Gastroesophageal sphincter (tissue), 4 donors: Measurements from ENCODE around the gene PRUNE2. TPM values are rescaled to one million over a fixed set of nuclear protein-coding genes. Genes with fewer than 3 reads are reported as not detected.

Experiments used
- ATAC-seq: fragments of 150-250 bp; one replicate; pipeline ENCODE4 v1.9.1; 2016; ENCODE audit warnings: mild to moderate bottlenecking, moderate library complexity
- H3K27ac ChIP-seq, 4 donors: fragments of 200-600 bp; sonication (generic) in 3 of 4; 1 replicate in 3 of 4; 2 replicates in 1 of 4; pipeline ENCODE4 v1.5.1; 2016 to 2019
- H3K27me3 ChIP-seq: fragments of 200-600 bp; sonication (generic); one replicate; pipeline ENCODE4 v1.5.1; 2019
- H3K36me3 ChIP-seq, 2 donors: fragments of 200-600 bp; sonication (generic); one replicate each; pipeline ENCODE4 v1.5.1; 2019; ENCODE audit warnings: control low read depth in 1 of 2
- H3K4me1 ChIP-seq, 3 donors: fragments of 200-600 bp; sonication (generic); 1 replicate in 2 of 3; 2 replicates in 1 of 3; pipeline ENCODE4 v1.5.1; 2016 to 2019; ENCODE audit warnings: control low read depth in 2 of 3
- H3K4me3 ChIP-seq, 2 donors: fragments of 200-600 bp; sonication (generic); one replicate each; pipeline ENCODE4 v1.5.1; 2019; ENCODE audit warnings: mild to moderate bottlenecking in 1 of 2, moderate library complexity in 1 of 2
- H3K9me3 ChIP-seq, 3 donors: fragments of 200-600 bp; sonication (generic); one replicate each; pipeline ENCODE4 v1.5.1; 2017 to 2019; ENCODE audit warnings: control low read depth in 2 of 3
- EP300 ChIP-seq: sonication (generic); formaldehyde crosslinking; IDR thresholded peaks from one replicate; pipeline ENCODE4 v1.6.1; 2017; ENCODE audit warnings: antibody characterized with exemption, mild to moderate bottlenecking
- POLR2A ChIP-seq, 2 donors: fragments of 450-650 bp; IDR thresholded peaks; one replicate each; pipeline ENCODE4 v1.6.1; 2017; ENCODE audit warnings: antibody characterized with exemption in 2 of 2, mild to moderate bottlenecking in 2 of 2, moderate library complexity in 1 of 2
- POLR2AphosphoS5 ChIP-seq: sonication (generic); formaldehyde crosslinking; IDR thresholded peaks from one replicate; pipeline ENCODE4 v1.6.1; 2017; ENCODE audit warnings: antibody characterized with exemption
- WGBS, 2 donors: methylation state at CpG; one replicate each; pipeline ENCODE4 v1.1.5; 2018; ENCODE audit warnings: low coverage in 1 of 2; 5-methylcytosine and 5-hydroxymethylcytosine counted together
- total RNA-seq, 4 donors: library from RNA; depleted of rRNA; stranded (reverse); fragments of >200 nt; gene quantifications; one replicate each; pipeline ENCODE4 v1.1.0, GENCODE V29; 2016
- TF ChIP-seq, protein P1 (sequence below), 4 experiments: fragments of 200-600 bp in 2 of 4; fragments of 450-650 bp in 2 of 4; sonication (generic) in 1 of 4; IDR thresholded peaks; one replicate each; pipeline ENCODE4 v1.5.1; 2017 to 2019; ENCODE audit warnings: antibody characterized with exemption in 4 of 4, mild to moderate bottlenecking in 2 of 4, moderate library complexity in 2 of 4

Gene PRUNE2
- total RNA-seq, 4 donors from 2014 or later = 561 to 930 (median 763) TPM

DNA sequence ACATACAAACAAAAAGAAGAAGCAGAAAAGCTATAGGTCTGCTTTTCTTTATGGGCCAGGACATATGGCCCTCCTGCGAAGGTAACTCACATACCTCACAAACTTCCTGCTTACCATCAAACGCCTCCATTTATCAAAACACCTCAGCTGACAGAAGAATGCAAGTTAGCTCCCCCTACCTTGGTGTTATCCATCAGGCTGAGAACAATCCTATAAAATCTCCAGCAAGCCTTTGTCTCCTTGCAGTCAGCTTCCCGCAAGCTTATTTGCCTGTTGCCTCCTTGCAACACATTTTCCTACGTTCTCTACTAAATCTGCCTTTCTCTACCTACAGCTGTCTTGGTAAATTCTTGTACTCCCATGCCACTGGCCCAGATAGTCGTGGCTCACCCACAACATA is 164.4 kb downstream of the PRUNE2 start:
- Histone ChIP-seq H3K36me3 (peaks cover 0 to 6% of the 10 kb centered on the region in 2 donors), H3K4me3 (no peak overlapping the region), H3K27ac (no peak overlapping the region), H3K9me3 (no peaks in the 10 kb centered on the region), H3K27me3 (no peaks in the 10 kb centered on the region), H3K4me1 (peaks cover 0 to 18% (median 0%) of the 10 kb centered on the region in 3 donors)
- 77 to 78% methylated on average over 5 of the region's 5 CpGs for WGBS, 2 donors
- ATAC-seq = no peak
- TF ChIP-seq, protein P1, sequence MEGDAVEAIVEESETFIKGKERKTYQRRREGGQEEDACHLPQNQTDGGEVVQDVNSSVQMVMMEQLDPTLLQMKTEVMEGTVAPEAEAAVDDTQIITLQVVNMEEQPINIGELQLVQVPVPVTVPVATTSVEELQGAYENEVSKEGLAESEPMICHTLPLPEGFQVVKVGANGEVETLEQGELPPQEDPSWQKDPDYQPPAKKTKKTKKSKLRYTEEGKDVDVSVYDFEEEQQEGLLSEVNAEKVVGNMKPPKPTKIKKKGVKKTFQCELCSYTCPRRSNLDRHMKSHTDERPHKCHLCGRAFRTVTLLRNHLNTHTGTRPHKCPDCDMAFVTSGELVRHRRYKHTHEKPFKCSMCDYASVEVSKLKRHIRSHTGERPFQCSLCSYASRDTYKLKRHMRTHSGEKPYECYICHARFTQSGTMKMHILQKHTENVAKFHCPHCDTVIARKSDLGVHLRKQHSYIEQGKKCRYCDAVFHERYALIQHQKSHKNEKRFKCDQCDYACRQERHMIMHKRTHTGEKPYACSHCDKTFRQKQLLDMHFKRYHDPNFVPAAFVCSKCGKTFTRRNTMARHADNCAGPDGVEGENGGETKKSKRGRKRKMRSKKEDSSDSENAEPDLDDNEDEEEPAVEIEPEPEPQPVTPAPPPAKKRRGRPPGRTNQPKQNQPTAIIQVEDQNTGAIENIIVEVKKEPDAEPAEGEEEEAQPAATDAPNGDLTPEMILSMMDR (IDR thresholded peaks at IDR 0.05) = no peak
- TF ChIP-seq POLR2AphosphoS5 (no peak), EP300 (no peak), POLR2A (IDR thresholded peaks at IDR 0.05) (no peak)

DNA sequence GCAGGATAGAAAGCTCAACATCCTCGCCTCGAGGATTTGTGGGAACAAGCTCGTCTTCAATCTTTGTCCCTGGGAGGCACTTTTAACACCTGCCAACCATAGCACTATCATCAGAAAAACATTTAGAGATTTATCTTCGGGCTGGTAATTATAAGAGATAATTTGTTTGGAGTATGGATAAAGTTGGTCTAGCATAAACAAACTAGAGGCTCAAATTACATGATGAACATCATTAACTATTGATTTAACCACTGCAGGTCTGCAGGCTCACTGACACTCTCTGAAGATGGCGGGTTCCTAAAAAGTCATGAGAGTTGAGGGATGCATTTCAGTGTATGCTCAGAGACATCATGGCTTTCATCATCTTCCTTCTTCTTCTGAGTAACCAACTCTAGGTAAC is 167.5 kb downstream of the PRUNE2 start:
- Histone ChIP-seq H3K4me3 (no peak overlapping the region), H3K9me3 (no peaks in the 10 kb centered on the region), H3K36me3 (peaks cover 0 to 6% of the 10 kb centered on the region in 2 donors), H3K27ac (no peak overlapping the region), H3K4me1 (no peaks in the 10 kb centered on the region), H3K27me3 (no peaks in the 10 kb centered on the region)
- TF ChIP-seq POLR2A (IDR thresholded peaks at IDR 0.05) (no peak), EP300 (no peak), POLR2AphosphoS5 (no peak)
- TF ChIP-seq, protein P1 (IDR thresholded peaks at IDR 0.05) = no peak
- no peak for ATAC-seq
- WGBS, 2 donors = 53 to 63% methylated on average over 4 to 5 of the region's 5 CpGs

DNA sequence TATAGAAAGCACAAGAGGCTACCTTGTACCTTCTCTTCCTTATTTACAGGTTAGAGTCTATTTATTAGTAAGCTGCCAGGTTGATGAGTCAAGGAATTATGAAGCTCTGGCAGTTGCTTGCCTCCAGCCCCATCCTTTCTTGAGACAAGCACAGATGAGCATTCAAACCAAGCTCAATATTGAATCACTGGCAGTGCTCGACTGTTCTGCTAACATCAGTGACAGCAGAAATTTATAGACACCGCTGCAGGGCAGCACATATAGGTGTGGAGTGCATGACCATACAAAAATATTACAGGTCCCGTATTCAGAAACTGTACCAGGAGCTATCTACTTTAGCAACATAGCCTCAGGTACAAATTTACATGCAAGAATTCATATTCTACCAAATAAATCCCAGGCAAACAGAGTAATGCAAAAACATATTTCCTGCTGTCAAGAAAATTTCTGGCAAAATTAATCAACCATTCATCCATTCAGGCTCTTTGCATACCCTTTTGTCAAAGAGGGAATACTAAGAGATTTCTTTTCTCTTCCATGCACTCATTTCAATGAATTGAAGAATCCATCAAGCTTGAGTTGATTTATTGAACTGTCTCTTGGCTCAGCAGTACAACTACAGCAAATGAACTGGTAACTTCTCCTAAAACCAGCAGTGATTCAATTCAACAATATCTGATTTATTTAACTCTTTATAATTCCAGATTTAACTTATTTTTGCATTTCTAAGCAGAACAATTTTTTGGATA is 168.6 kb downstream of the PRUNE2 start:
- Histone ChIP-seq H3K4me1 (no peaks in the 10 kb centered on the region), H3K4me3 (no peak overlapping the region), H3K27me3 (no peaks in the 10 kb centered on the region), H3K27ac (no peak overlapping the region), H3K9me3 (no peaks in the 10 kb centered on the region), H3K36me3 (peaks cover 0 to 6% of the 10 kb centered on the region in 2 donors)
- no peak for ATAC-seq
- 90 to 94% methylated on average over 3 of the region's 3 CpGs for WGBS, 2 donors
- TF ChIP-seq, protein P1 (IDR thresholded peaks at IDR 0.05) = no peak
- no peak for TF ChIP-seq EP300
- TF ChIP-seq POLR2AphosphoS5 = no peak
- no peak for TF ChIP-seq POLR2A (IDR thresholded peaks at IDR 0.05)

DNA sequence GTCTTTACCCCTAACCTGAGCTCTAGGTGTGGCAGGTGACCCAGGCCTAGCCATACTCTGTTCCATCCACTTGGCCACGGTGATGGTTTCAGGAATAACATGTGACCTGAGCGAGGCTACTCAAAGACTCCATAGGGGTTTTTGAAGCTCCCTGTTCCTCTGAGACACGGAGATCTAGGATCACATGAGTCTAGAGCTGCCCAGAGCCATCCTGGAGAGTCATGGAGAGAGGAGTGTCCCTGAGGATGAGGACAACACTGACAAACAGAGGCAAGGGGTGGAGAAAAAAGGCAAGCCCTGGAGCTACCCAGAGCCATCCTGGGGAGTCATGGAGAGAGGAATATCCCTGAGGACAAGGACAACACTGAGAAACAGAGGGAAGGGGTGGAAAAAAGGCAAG is 171.2 kb downstream of the PRUNE2 start:
- Histone ChIP-seq H3K9me3 (no peaks in the 10 kb centered on the region), H3K4me1 (peaks cover 0 to 8% (median 0%) of the 10 kb centered on the region in 3 donors), H3K4me3 (no peak overlapping the region), H3K36me3 (peaks cover 0 to 2% of the 10 kb centered on the region in 2 donors), H3K27me3 (no peaks in the 10 kb centered on the region), H3K27ac (no peak overlapping the region)
- no peak for ATAC-seq
- 100% methylated on average over 2 of the region's 3 CpGs; no CpG with 5 or more reads in 1 of the 2 donors for WGBS, 2 donors
- TF ChIP-seq EP300 = no peak
- TF ChIP-seq POLR2A (IDR thresholded peaks at IDR 0.05) = no peak
- no peak for TF ChIP-seq POLR2AphosphoS5
- TF ChIP-seq, protein P1 (IDR thresholded peaks at IDR 0.05) = no peak

DNA sequence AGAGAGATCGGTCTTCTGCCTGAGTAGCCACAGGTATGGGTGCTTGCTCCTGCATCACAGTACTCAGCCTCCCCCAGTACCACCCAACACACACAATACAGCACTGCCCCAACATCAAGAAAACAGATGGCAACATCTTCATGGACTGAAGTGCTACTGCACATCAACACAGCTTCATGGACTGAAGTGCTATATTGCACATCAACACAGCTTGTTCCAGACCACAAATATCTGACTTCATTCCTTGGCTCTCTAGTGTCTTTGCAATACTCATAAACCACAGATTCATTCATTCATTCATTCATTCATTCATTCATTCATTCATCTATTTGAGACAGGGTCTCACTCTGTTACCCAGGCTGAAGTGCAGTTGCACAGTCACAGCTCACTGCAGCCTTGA is 172.8 kb downstream of the PRUNE2 start:
- H3K27me3 ChIP-seq = no peaks in the 10 kb centered on the region
- ATAC-seq = no peak
- no peak overlapping the region for H3K4me3 ChIP-seq
- H3K9me3 ChIP-seq = no peaks in the 10 kb centered on the region
- H3K27ac ChIP-seq = no peak overlapping the region
- WGBS, 2 donors = 83 to 100% methylated on average over 1 of the region's 1 CpG
- TF ChIP-seq POLR2A (IDR thresholded peaks at IDR 0.05) (no peak), POLR2AphosphoS5 (no peak), EP300 (no peak)
- TF ChIP-seq, protein P1 (IDR thresholded peaks at IDR 0.05) = no peak
- H3K4me1 ChIP-seq = peaks cover 0 to 10% (median 0%) of the 10 kb centered on the region in 3 donors
- no peaks in the 10 kb centered on the region for H3K36me3 ChIP-seq
